H1 (cell line): ENCODE measurements around the gene CMSS1. TPM values are rescaled to one million over a fixed set of nuclear protein-coding genes. Genes with fewer than 3 reads are reported as not detected.

ENCODE experiments used
- CTCF ChIA-PET: fragments of 300-600 bp; sonication (Branson Sonifier 250); formaldehyde crosslinking; loops from one replicate; lab custom pipeline; 2021; ENCODE audit not compliant: partially characterized antibody; lab: Charles Lee
- POLR2A ChIA-PET: fragments of 300-600 bp; sonication (Branson Sonifier 250); formaldehyde crosslinking; loops from one replicate; lab custom pipeline; 2021; ENCODE audit warnings: inconsistent platforms; ENCODE audit not compliant: partially characterized antibody; lab: Charles Lee
- DNase-seq, 2 experiments: peaks; one replicate each; pipeline versions ENCODE4 v3.0.0 to v3.0.0-alpha.2; 2010 to 2022; ENCODE audit warnings: low spot score in 2 of 2, low read depth in 1 of 2, mixed read lengths in 1 of 2
- FAIRE-seq: peaks from 2 replicates; lab custom pipeline; 2011; peaks lifted over from hg19 to GRCh38; lab: Jason Lieb, UNC
- H2AFZ ChIP-seq: 2 replicates; pipeline ENCODE4 v1.8.1; 2012; ENCODE audit warnings: low read length, inconsistent platforms
- H2AK5ac ChIP-seq: 2 replicates; pipeline ENCODE4 v1.6.1; 2013; ENCODE audit warnings: low read depth, low read length
- H2BK120ac ChIP-seq: replicated peaks from 2 replicates; pipeline ENCODE3; 2013; ENCODE audit warnings: low read depth, low read length, inconsistent platforms
- H2BK12ac ChIP-seq: 2 replicates; pipeline ENCODE4 v1.6.1; 2013; ENCODE audit warnings: low read depth, low read length
- H2BK15ac ChIP-seq: 2 replicates; pipeline ENCODE4 v1.6.1; 2013; ENCODE audit warnings: low read length
- H2BK20ac ChIP-seq: 2 replicates; pipeline ENCODE4 v1.6.1; 2013; ENCODE audit warnings: low read length
- H2BK5ac ChIP-seq: 2 replicates; pipeline ENCODE4 v1.6.1; 2013; ENCODE audit warnings: low read depth, low read length
- H3K14ac ChIP-seq: 2 replicates; pipeline ENCODE4 v1.6.1; 2013; ENCODE audit warnings: inconsistent platforms; ENCODE audit not compliant: insufficient read length
- H3K18ac ChIP-seq: 2 replicates; pipeline ENCODE4 v1.6.1; 2013; ENCODE audit warnings: low read length; ENCODE audit errors: extremely low read depth
- H3K23ac ChIP-seq: 2 replicates; pipeline ENCODE4 v1.6.1; 2013; ENCODE audit warnings: inconsistent platforms; ENCODE audit not compliant: insufficient read length
- H3K23me2 ChIP-seq: 2 replicates; pipeline ENCODE4 v1.6.1; 2013; ENCODE audit warnings: low read depth, low read length
- H3K27ac ChIP-seq: 2 replicates; pipeline ENCODE4 v1.6.1; 2011; ENCODE audit warnings: low read depth, low read length, inconsistent platforms
- H3K27me3 ChIP-seq, 4 experiments: replicated peaks in 1 of 4; 1 replicate in 1 of 4; 2 replicates in 3 of 4; pipeline versions ENCODE4 v1.6.1 to v1.8.1; 2011 to 2013; ENCODE audit warnings: low read length in 3 of 4, mild to moderate bottlenecking in 3 of 4, inconsistent platforms in 2 of 4, mixed read lengths in 2 of 4, moderate library complexity in 1 of 4; ENCODE audit not compliant: control insufficient read depth in 3 of 4, insufficient read depth in 3 of 4; ENCODE audit errors: extremely low read depth in 1 of 4
- H3K36me3 ChIP-seq, 4 experiments: 2 replicates each; pipeline versions ENCODE4 v1.6.1 to v1.8.1; 2011 to 2013; ENCODE audit warnings: mild to moderate bottlenecking in 4 of 4, low read length in 3 of 4, moderate library complexity in 2 of 4, control low read depth in 1 of 4, inconsistent platforms in 1 of 4; ENCODE audit not compliant: insufficient read depth in 4 of 4, control insufficient read depth in 2 of 4
- H3K4ac ChIP-seq: replicated peaks from 2 replicates; pipeline ENCODE3; 2013; ENCODE audit warnings: low read length, low read depth, mixed read lengths, inconsistent platforms; ENCODE audit not compliant: insufficient read length
- H3K4me1 ChIP-seq, 4 experiments: replicated peaks in 1 of 4; 1 replicate in 1 of 4; 2 replicates in 3 of 4; pipeline versions ENCODE4 v1.6.1 to v1.8.1; 2011 to 2013; ENCODE audit warnings: low read length in 3 of 4, inconsistent platforms in 2 of 4, mixed read lengths in 1 of 4; ENCODE audit not compliant: insufficient read depth in 4 of 4, control insufficient read depth in 3 of 4
- H3K4me2 ChIP-seq, 2 experiments: 2 replicates each; pipeline versions ENCODE4 v1.6.1 to v1.8.1; 2011 to 2013; ENCODE audit warnings: low read depth in 2 of 2, low read length in 2 of 2, control low read depth in 1 of 2, inconsistent platforms in 1 of 2, mild to moderate bottlenecking in 1 of 2; ENCODE audit not compliant: insufficient read depth in 1 of 2
- H3K4me3 ChIP-seq, 4 experiments: fragments of 200-600, 300-600 bp in 1 of 4; sonication (generic), shearing (Covaris generic), sonication (Bioruptor Twin) in 1 of 4; 2 replicates each; pipeline versions ENCODE4 v1.5.1 to v1.8.1; 2011 to 2016; ENCODE audit warnings: low read length in 4 of 4, low read depth in 3 of 4, control low read depth in 2 of 4, inconsistent platforms in 2 of 4, mild to moderate bottlenecking in 2 of 4, mixed read lengths in 1 of 4, moderate library complexity in 1 of 4; ENCODE audit not compliant: insufficient read depth in 2 of 4; ENCODE audit errors: extremely low read depth in 1 of 4
- H3K56ac ChIP-seq: replicated peaks from 2 replicates; pipeline ENCODE3; 2013; ENCODE audit warnings: low read depth, mild to moderate bottlenecking, mixed read lengths, low read length, inconsistent platforms; ENCODE audit not compliant: insufficient read length
- H3K79me1 ChIP-seq: 2 replicates; pipeline ENCODE4 v1.6.1; 2013; ENCODE audit warnings: low read depth, low read length, control low read depth
- H3K79me2 ChIP-seq, 2 experiments: 2 replicates each; pipeline versions ENCODE4 v1.6.1 to v1.8.1; 2012 to 2013; ENCODE audit warnings: low read length in 2 of 2, mild to moderate bottlenecking in 2 of 2, inconsistent platforms in 1 of 2; ENCODE audit not compliant: insufficient read depth in 2 of 2, control insufficient read depth in 1 of 2
- H3K9ac ChIP-seq, 4 experiments: replicated peaks in 1 of 4; 1 replicate in 1 of 4; 2 replicates in 3 of 4; pipeline versions ENCODE4 v1.6.1 to v1.8.1; 2011 to 2013; ENCODE audit warnings: low read depth in 3 of 4, low read length in 3 of 4, control low read depth in 2 of 4, mild to moderate bottlenecking in 2 of 4, moderate library complexity in 2 of 4, inconsistent platforms in 1 of 4; ENCODE audit errors: extremely low read depth in 1 of 4
- H3K9me3 ChIP-seq, 2 experiments: 2 replicates each; pipeline versions ENCODE4 v1.6.1 to v1.8.1; 2012 to 2013; ENCODE audit warnings: mild to moderate bottlenecking in 2 of 2, moderate library complexity in 2 of 2, control low read depth in 1 of 2, inconsistent platforms in 1 of 2, low read depth in 1 of 2, low read length in 1 of 2, mixed read lengths in 1 of 2; ENCODE audit not compliant: insufficient read depth in 2 of 2
- H4K20me1 ChIP-seq, 2 experiments: replicated peaks in 1 of 2; 2 replicates each; pipeline versions ENCODE3 to v1.8.1; 2011 to 2013; ENCODE audit warnings: inconsistent platforms in 2 of 2, low read length in 2 of 2, mild to moderate bottlenecking in 1 of 2; ENCODE audit not compliant: insufficient read depth in 2 of 2, control insufficient read depth in 1 of 2
- H4K5ac ChIP-seq: 2 replicates; pipeline ENCODE4 v1.6.1; 2013; ENCODE audit warnings: low read length, low read depth, mixed read lengths, inconsistent platforms; ENCODE audit not compliant: insufficient read length
- H4K8ac ChIP-seq: 2 replicates; pipeline ENCODE4 v1.8.0; 2013; ENCODE audit warnings: mild to moderate bottlenecking, moderate library complexity, low read length, inconsistent platforms; ENCODE audit not compliant: insufficient read depth; ENCODE audit errors: extremely low read depth
- H4K91ac ChIP-seq: replicated peaks from 2 replicates; pipeline ENCODE3; 2013; ENCODE audit warnings: low read length, mixed read lengths, inconsistent platforms; ENCODE audit not compliant: insufficient read length
- KDM1A ChIP-seq: fragments of 200-600, 300-600 bp; sonication (generic); IDR thresholded peaks from 2 replicates; pipeline ENCODE4 v1.7.1; 2016; ENCODE audit warnings: mild to moderate bottlenecking, low read length, borderline replicate concordance
- PHF8 ChIP-seq: fragments of 200-600 bp; sonication (generic); conservative IDR thresholded peaks from 2 replicates; pipeline ENCODE4 v1.7.1; 2012; ENCODE audit warnings: low read depth, mild to moderate bottlenecking, inconsistent platforms, low read length, moderate library complexity
- RAD21 ChIP-seq, 2 experiments: IDR thresholded peaks in 1 of 2; conservative IDR thresholded peaks in 1 of 2; 2 replicates each; pipeline ENCODE4 v1.6.1; 2011; ENCODE audit warnings: low read depth in 2 of 2, low read length in 2 of 2, improper control_type of control experiment in 1 of 2, inconsistent platforms in 1 of 2, mild to moderate bottlenecking in 1 of 2, moderate library complexity in 1 of 2
- SAP30 ChIP-seq: fragments of 300-600 bp; sonication (generic); IDR thresholded peaks from 2 replicates; pipeline ENCODE4 v1.7.1; 2012; ENCODE audit warnings: low read length, moderate library complexity, mild to moderate bottlenecking, inconsistent platforms; ENCODE audit not compliant: insufficient read depth, insufficient replicate concordance
- SIX5 ChIP-seq: IDR thresholded peaks from 2 replicates; pipeline ENCODE4 v1.6.1; 2011; ENCODE audit warnings: mild to moderate bottlenecking, low read depth, low read length
- SRF ChIP-seq: IDR thresholded peaks from 2 replicates; pipeline ENCODE4 v1.6.1; 2011; ENCODE audit warnings: mild to moderate bottlenecking, low read depth, low read length, moderate library complexity
- TEAD4 ChIP-seq: IDR thresholded peaks from 2 replicates; pipeline ENCODE4 v1.6.1; 2012; ENCODE audit warnings: low read depth, low read length, inconsistent platforms, mixed read lengths
- YY1 ChIP-seq: IDR thresholded peaks from 2 replicates; pipeline ENCODE4 v1.6.1; 2011; ENCODE audit warnings: low read depth, mild to moderate bottlenecking, low read length
- ZNF274 ChIP-seq: IDR thresholded peaks from 2 replicates; pipeline ENCODE4 v1.7.0; 2012; ENCODE audit warnings: low read length, borderline replicate concordance; ENCODE audit errors: extremely low read depth
- WGBS, 2 experiments: shearing (Covaris generic) in 1 of 2; methylation state at CpG; one replicate each; pipeline versions ENCODE4 v1.1.6 to v1.1.7; 2013 to 2015; ENCODE audit warnings: low lambda C conversion rate in 2 of 2, mixed read lengths in 2 of 2, inconsistent platforms in 1 of 2, low coverage in 1 of 2, missing lambda C conversion rate in 1 of 2; ENCODE audit not compliant: insufficient replicate concordance in 2 of 2, insufficient coverage in 1 of 2, insufficient read length in 1 of 2; ENCODE audit errors: extremely low coverage in 1 of 2, missing lambda C conversion rate in 1 of 2; 5-methylcytosine and 5-hydroxymethylcytosine counted together
- polyA plus RNA-seq, 7 experiments: library from polyadenylated mRNA; depleted of rRNA in 3 of 7; stranded (reverse) in 5 of 7; unstranded in 2 of 7; fragments of >200 nt in 5 of 7; fragments of 200-250 nt in 2 of 7; gene quantifications; 1 replicate in 5 of 7; 2 replicates in 1 of 7; 4 replicates in 1 of 7; pipeline versions ENCODE4 v1.2.1 to v1.2.3, GENCODE V29; 2011 to 2013; ENCODE audit warnings: missing spikeins in 2 of 7, mixed read lengths in 2 of 7
- total RNA-seq: library from RNA; stranded (reverse); fragmentation: NEBNext Ultra II Directional; extraction: Animal tissue kit (Norgen Biotek cat#: 25700); gene quantifications from 2 replicates; pipeline ENCODE4 v1.2.1, GENCODE V29; 2021
- TF ChIP-seq, protein P1 (sequence below), 3 experiments: IDR thresholded peaks; 1 replicate in 2 of 3; 2 replicates in 1 of 3; pipeline versions ENCODE4 v1.5.1 to v1.6.1; 2011; ENCODE audit warnings: low read length in 3 of 3, mild to moderate bottlenecking in 3 of 3, inconsistent platforms in 2 of 3, low read depth in 1 of 3, moderate library complexity in 1 of 3; ENCODE audit not compliant: insufficient read depth in 1 of 3; ENCODE audit errors: control extremely low read depth in 1 of 3

Gene CMSS1
- total and polyA plus RNA-seq, 2 of the 8 experiments (the other 6 are each of a cell fraction or from before 2014, with no cell fraction given) = 15.2 to 75.1 TPM

DNA sequence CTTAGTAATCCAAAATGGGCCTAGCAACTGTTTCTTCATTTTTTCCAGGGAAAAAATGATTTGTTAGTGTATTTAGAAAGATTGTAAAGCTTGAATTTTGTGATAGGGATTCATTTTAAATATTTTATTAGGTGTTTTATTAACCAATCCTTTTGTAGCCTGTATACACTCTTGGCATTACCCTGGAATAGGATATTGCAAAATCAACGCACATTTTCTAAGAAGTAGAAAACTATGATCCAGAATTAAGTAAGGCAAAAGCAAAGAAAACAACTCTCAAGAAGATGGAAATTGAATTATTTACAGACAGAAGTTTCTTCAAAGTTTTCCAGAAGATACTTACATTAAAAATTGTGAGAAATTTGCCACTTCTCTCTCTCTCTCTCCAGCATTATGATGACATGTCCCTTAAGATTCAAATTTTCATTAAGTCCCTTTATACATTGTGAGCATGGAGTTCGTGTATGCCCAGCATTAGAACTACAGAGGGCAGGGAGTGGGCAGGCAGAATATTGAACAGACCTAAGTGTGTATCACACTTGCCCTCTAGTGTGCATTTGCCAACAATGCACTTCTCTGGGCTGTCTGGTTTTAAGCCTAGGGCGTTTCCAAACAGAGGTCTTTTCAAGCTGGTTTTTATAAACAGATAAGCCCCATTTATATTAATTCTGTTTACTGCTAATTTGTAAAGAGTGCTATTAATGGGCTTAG lies 28.5 kb upstream of the CMSS1 start:
- no peak for FAIRE-seq
- H2BK15ac ChIP-seq = no peak overlapping the region
- H3K4ac ChIP-seq = no peak overlapping the region
- H3K27me3 ChIP-seq = no peaks in the 10 kb centered on the region
- H4K20me1 ChIP-seq = no peaks in the 10 kb centered on the region
- no peak overlapping the region for H2BK5ac ChIP-seq
- H3K4me2 ChIP-seq = no peak overlapping the region
- no peak overlapping the region for H4K5ac ChIP-seq
- no peak overlapping the region for H3K27ac ChIP-seq
- H3K9me3 ChIP-seq = no peaks in the 10 kb centered on the region
- no peak overlapping the region for H2BK12ac ChIP-seq
- H3K56ac ChIP-seq = no peak overlapping the region
- WGBS, 2 experiments = 57% methylated on average over 3 of the region's 3 CpGs; no CpG with 5 or more reads in 1 of the 2 experiments
- H2BK20ac ChIP-seq = no peak overlapping the region
- no peak overlapping the region for H2AK5ac ChIP-seq
- H3K36me3 ChIP-seq = no peaks in the 10 kb centered on the region
- H3K4me3 ChIP-seq = no peak overlapping the region
- no peak overlapping the region for H3K9ac ChIP-seq
- no peaks in the 10 kb centered on the region for H3K79me1 ChIP-seq
- no peak overlapping the region for H4K91ac ChIP-seq
- H3K79me2 ChIP-seq = no peaks in the 10 kb centered on the region
- no peak overlapping the region for H3K18ac ChIP-seq
- no peaks in the 10 kb centered on the region for H3K4me1 ChIP-seq
- DNase-seq = no peak
- H4K8ac ChIP-seq = no peak overlapping the region
- no peak overlapping the region for H3K14ac ChIP-seq
- ChIA-PET CTCF (interaction anchor here (0.6 to 3.1 kb wide), 15 partner anchors 8 to 795 kb away, joined by 3 to 16 read pairs (median 4); no protein-coding TSS in a partner anchor), POLR2A (no interaction called here)
- no peak overlapping the region for H2BK120ac ChIP-seq
- H3K23me2 ChIP-seq = no peaks in the 10 kb centered on the region
- no peak overlapping the region for H2AFZ ChIP-seq
- H3K23ac ChIP-seq = no peak overlapping the region
- TF ChIP-seq SAP30 = no peak
- TF ChIP-seq, protein P1, sequence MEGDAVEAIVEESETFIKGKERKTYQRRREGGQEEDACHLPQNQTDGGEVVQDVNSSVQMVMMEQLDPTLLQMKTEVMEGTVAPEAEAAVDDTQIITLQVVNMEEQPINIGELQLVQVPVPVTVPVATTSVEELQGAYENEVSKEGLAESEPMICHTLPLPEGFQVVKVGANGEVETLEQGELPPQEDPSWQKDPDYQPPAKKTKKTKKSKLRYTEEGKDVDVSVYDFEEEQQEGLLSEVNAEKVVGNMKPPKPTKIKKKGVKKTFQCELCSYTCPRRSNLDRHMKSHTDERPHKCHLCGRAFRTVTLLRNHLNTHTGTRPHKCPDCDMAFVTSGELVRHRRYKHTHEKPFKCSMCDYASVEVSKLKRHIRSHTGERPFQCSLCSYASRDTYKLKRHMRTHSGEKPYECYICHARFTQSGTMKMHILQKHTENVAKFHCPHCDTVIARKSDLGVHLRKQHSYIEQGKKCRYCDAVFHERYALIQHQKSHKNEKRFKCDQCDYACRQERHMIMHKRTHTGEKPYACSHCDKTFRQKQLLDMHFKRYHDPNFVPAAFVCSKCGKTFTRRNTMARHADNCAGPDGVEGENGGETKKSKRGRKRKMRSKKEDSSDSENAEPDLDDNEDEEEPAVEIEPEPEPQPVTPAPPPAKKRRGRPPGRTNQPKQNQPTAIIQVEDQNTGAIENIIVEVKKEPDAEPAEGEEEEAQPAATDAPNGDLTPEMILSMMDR (IDR thresholded peaks at IDR 0.05; ENCODE audit: control extremely low read depth in 1 of 3, insufficient read depth in 1 of 3, low read depth in 1 of 3, low read length in 3 of 3) = peak in 2 of 3 experiments; percentile 49 to 65; a peak in 3 of 4 replicates
- peak; percentile 71 to 77 for TF ChIP-seq RAD21 (IDR thresholded peaks at IDR 0.05 in 1 of 2, conservative IDR thresholded peaks at IDR 0.05 in 1 of 2; ENCODE audit: low read depth in 2 of 2, low read length in 2 of 2)
- no peak for TF ChIP-seq ZNF274
- TF ChIP-seq SRF = no peak
- TF ChIP-seq YY1 = no peak
- no peak for TF ChIP-seq SIX5
- TF ChIP-seq TEAD4 = no peak
- no peak for TF ChIP-seq PHF8
- no peak for TF ChIP-seq KDM1A
